HEK293T (cell line): ENCODE results near the gene SH3D19.
"Not testable (repeated sequence)": the region's sequence is repeated elsewhere in the genome, so short reads cannot be mapped to it uniquely, and the experiment has no call there.

Source experiments
- CTCF ChIA-PET: fragments of 350-600 bp; formaldehyde crosslinking; extraction: SDS; loops from one replicate; lab custom pipeline; 2021; ENCODE audit warnings: antibody characterized with exemption, inconsistent platforms; lab: Yijun Ruan, JAX
- POLR2A ChIA-PET: fragments of 350-600 bp; formaldehyde crosslinking; extraction: SDS; loops from one replicate; lab custom pipeline; 2020; ENCODE audit warnings: antibody characterized with exemption, inconsistent platforms; lab: Yijun Ruan, JAX
- DNase-seq: peaks from one replicate; pipeline ENCODE4 v3.0.0; 2012; ENCODE audit warnings: mixed read lengths; ENCODE audit errors: extremely low spot score
- ARNT ChIP-seq: fragments of 450-650 bp; IDR thresholded peaks from 2 replicates; pipeline ENCODE4 v1.6.1; 2017; ENCODE audit warnings: mild to moderate bottlenecking
- BHLHE40 ChIP-seq: fragments of 450-650 bp; IDR thresholded peaks from 2 replicates; pipeline ENCODE4 v1.6.1; 2016; ENCODE audit warnings: mild to moderate bottlenecking, moderate library complexity, borderline replicate concordance
- CTBP1 ChIP-seq: fragments of 450-650 bp; IDR thresholded peaks from 2 replicates; pipeline ENCODE4 v1.6.1; 2016; ENCODE audit warnings: borderline replicate concordance
- ELF4 ChIP-seq: fragments of 450-650 bp; IDR thresholded peaks from 2 replicates; pipeline ENCODE4 v1.6.1; 2017; ENCODE audit warnings: antibody characterized with exemption
- FOXA1 ChIP-seq: fragments of 450-650 bp; IDR thresholded peaks from 2 replicates; pipeline ENCODE4 v1.6.1; 2016; ENCODE audit warnings: mild to moderate bottlenecking
- FOXK2 ChIP-seq: fragments of 450-650 bp; IDR thresholded peaks from 2 replicates; pipeline ENCODE4 v1.6.1; 2016; ENCODE audit warnings: mild to moderate bottlenecking
- FOXM1 ChIP-seq: fragments of 450-650 bp; IDR thresholded peaks from 2 replicates; pipeline ENCODE4 v1.6.1; 2017; ENCODE audit warnings: mild to moderate bottlenecking, borderline replicate concordance
- HDGF ChIP-seq: fragments of 450-650 bp; IDR thresholded peaks from 2 replicates; pipeline ENCODE4 v1.6.1; 2017; ENCODE audit warnings: antibody characterized with exemption, borderline replicate concordance
- L3MBTL2 ChIP-seq: fragments of 450-650 bp; conservative IDR thresholded peaks from 2 replicates; pipeline ENCODE4 v1.6.1; 2016; ENCODE audit warnings: mild to moderate bottlenecking
- LEF1 ChIP-seq: fragments of 450-650 bp; IDR thresholded peaks from 2 replicates; pipeline ENCODE4 v1.6.1; 2017; ENCODE audit warnings: mild to moderate bottlenecking, borderline replicate concordance
- NFRKB ChIP-seq: fragments of 450-650 bp; IDR thresholded peaks from 2 replicates; pipeline ENCODE4 v1.6.1; 2016; ENCODE audit warnings: mild to moderate bottlenecking, moderate library complexity
- SP1 ChIP-seq: fragments of 450-650 bp; IDR thresholded peaks from 2 replicates; pipeline ENCODE4 v1.6.1; 2017
- SUZ12 ChIP-seq: fragments of 450-650 bp; IDR thresholded peaks from 2 replicates; pipeline ENCODE4 v1.6.1; 2016; ENCODE audit warnings: mild to moderate bottlenecking
- TARDBP ChIP-seq: fragments of 450-650 bp; IDR thresholded peaks from 2 replicates; pipeline ENCODE4 v1.6.1; 2016
- ZNF384 ChIP-seq: fragments of 450-650 bp; IDR thresholded peaks from 2 replicates; pipeline ENCODE4 v1.6.1; 2016
- TF ChIP-seq, protein P1 (sequence below): fragments of 450-650 bp; IDR thresholded peaks from 2 replicates; pipeline ENCODE4 v1.6.1; 2016

SH3D19 gene

DNA sequence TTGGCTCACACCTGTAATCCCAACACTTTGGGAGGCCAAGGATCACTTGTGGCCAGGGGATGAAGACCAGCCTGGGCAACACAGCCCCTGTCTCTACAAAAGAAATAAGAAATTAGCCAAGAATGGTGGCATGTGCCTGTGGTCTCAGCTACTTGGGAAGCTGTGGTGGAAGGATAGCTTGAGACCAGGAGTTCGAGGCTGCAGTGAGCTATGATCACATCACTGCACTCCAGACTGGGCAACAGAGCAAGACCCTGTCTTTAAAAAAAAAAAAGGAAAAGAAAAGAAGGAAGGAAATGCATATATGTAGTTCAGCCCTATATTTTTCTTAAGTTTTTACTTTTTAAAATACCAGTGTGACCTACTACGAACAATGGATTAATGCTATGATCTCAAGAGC is 33.4 kb downstream of the SH3D19 start:
- CTCF ChIA-PET, result interaction anchor here (1.1 to 1.5 kb wide), 2 partner anchors 16 to 17 kb away, joined by 3 read pairs; no protein-coding TSS in a partner anchor
- DNase-seq, result no peak
- POLR2A ChIA-PET, result interaction anchor here (1.4 kb wide), 1 partner anchor 22 kb away, joined by 3 read pairs; no protein-coding TSS in a partner anchor

DNA sequence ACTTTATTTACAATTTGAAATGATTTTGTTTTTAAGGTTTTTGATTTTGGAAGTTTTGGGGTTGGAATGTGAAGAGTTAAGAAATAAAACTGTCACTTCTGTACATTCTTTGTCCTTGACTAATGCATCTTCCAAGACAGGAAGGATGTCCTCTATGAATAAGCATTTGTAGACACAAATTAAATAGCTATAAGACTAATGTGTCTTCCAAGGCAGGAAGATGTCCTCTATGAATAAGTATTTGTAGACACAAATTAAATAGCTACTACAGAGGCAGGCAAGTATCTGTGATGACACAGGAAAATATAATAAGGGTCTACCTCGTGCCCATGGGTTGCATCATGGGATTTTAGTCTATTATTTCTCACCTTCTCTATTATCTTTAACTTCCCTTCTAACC is 33.9 kb downstream of the SH3D19 start:
- CTCF ChIA-PET, result interaction anchor here (1.1 to 1.5 kb wide), 2 partner anchors 15 to 16 kb away, joined by 3 read pairs; no protein-coding TSS in a partner anchor
- DNase-seq, result no peak
- TF ChIP-seq ARNT (no peak), L3MBTL2 (no peak), ELF4 (no peak), LEF1 (no peak), CTBP1 (no peak), SP1 (no peak), ZNF384 (no peak), TARDBP (no peak), FOXK2 (no peak), SUZ12 (no peak), FOXA1 (no peak), FOXM1 (no peak), BHLHE40 (no peak)
- TF ChIP-seq, protein P1, sequence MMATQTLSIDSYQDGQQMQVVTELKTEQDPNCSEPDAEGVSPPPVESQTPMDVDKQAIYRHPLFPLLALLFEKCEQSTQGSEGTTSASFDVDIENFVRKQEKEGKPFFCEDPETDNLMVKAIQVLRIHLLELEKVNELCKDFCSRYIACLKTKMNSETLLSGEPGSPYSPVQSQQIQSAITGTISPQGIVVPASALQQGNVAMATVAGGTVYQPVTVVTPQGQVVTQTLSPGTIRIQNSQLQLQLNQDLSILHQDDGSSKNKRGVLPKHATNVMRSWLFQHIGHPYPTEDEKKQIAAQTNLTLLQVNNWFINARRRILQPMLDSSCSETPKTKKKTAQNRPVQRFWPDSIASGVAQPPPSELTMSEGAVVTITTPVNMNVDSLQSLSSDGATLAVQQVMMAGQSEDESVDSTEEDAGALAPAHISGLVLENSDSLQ, result no peak

More for the DNA sequence above, 33.4 kb downstream of the SH3D19 start:
- TF ChIP-seq ELF4 (no peak), FOXM1 (no peak), FOXA1 (no peak), NFRKB (no peak), SP1 (no peak), LEF1 (no peak), SUZ12 (no peak), L3MBTL2 (no peak), CTBP1 (no peak), TARDBP (no peak), HDGF (no peak), BHLHE40 (no peak), ARNT (no peak), FOXK2 (no peak), ZNF384 (no peak)
- TF ChIP-seq, protein P1, result no peak

DNA sequence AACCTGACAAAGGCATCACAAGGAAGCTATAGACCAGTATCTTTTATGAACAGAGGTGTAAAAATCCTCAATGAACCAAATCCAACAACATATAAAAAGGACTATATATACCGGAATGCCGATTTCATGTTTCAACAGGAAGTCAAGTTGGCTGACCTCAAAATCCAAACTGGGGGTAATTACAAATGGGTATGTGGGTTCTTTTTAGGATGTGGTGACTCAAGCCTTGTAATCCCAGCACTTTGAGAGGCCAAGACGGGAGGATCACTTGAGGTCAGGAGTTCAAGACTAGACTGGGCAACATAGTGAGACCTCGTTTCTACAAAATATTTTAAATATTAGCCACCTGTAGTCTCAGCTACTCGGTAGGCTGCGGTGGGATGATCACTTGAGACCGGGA is 38.0 kb downstream of the SH3D19 start:
- CTCF ChIA-PET, result no interaction called here
- no peak for DNase-seq
- TF ChIP-seq LEF1, result no peak
- no peak for TF ChIP-seq L3MBTL2
- POLR2A ChIA-PET, result no interaction called here

More for the DNA sequence above, 33.9 kb downstream of the SH3D19 start:
- POLR2A ChIA-PET, result no interaction called here

DNA sequence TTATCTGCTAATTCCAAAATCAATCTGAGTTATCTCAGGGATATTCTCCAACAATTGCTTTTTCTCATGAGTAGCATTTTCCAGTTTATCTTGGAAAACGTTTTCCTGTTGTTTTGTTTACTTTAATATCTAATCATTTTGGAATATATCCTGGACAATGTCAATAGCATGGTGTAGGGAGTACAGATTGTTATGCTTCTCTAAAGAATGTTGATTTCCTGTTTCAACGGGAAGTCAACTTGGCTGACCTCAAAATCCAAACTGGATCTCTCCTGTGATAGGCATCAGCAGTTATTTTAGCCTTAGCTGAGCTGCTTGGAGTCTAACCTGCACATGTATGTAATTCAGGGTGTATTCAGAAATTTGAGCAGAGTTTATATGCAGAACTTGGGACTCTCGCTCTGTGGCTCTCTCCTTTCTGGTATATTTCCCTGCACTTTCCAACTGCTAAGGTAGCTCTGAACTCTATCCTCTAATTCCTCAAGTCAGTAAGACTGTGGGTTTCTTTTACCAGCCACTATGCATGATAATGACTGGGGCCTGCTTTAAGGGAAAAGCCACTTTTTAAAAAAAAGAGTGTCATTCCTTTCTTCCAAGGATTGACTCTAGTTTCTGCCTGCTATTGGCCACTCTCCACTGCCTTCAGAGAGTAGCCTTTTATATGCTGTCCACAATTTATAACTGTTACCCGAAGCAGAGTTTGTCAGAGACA is 40.7 kb downstream of the SH3D19 start:
- no peak for DNase-seq
- TF ChIP-seq L3MBTL2 (no peak), FOXA1 (no peak)
- TF ChIP-seq, protein P1, result no peak
- ChIA-PET POLR2A (no interaction called here), CTCF (interaction anchor here (0.6 to 1.2 kb wide), 2 partner anchors 20 to 1262 kb away, joined by 3 to 5 read pairs; no protein-coding TSS in a partner anchor)

DNA sequence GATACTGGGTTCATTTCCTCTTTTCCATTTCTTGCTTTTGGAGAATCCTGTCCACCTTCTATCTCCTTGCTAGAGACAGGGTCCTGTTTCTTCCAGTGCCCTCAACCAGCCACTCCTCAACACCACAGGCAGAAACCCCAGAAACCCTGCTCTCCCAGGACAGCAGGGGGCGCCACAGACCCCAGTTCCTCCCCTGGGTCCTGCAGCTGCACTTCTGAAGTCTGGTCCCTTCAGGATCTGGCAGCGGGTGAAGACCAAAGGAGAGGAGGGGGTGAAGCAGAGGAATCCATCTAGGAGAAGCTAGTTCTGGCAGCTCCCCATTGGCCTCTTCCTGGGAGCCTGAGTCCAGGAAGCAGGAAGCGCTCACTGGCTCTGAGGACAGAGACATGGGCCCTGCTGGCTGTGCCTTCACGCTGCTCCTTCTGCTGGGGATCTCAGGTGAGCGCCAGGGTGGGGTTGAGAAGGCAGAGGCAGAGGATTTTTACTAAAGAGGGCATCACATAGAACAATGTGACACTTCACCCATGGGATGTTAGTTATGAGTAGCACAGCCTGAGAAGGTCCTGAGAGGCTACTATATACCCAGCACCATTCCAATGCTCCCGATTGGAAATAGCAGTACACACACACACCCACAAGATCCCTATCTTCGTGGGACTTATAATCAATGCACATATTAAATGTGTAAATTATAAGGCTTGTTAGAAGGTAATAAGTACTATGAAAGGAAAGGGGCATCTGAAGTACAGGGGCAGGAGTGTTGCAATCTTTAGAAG is 48.4 kb downstream of the SH3D19 start, which contains the start of gene PRSS48:
PRSS48 (plus strand) TSS at position 375 of the 776 bp plus-strand sequence; CDS start at position 387, 12 bp downstream.
- ChIA-PET CTCF (interaction anchor here (0.6 to 2.1 kb wide), 15 partner anchors 9 to 195 kb away, joined by 3 to 11 read pairs (median 3); partner anchors contain the start of gene FHIP1A), POLR2A (interaction anchor here (1.2 kb wide), 1 partner anchor 48 kb away, joined by 6 read pairs; the partner anchor contains the start of gene SH3D19)
- peak; percentile 71 for DNase-seq
- no peak for TF ChIP-seq FOXM1
- no peak for TF ChIP-seq SP1
- TF ChIP-seq FOXA1, result no peak
- TF ChIP-seq BHLHE40, result no peak
- no peak for TF ChIP-seq TARDBP
- no peak for TF ChIP-seq NFRKB
- TF ChIP-seq L3MBTL2, result no peak
- TF ChIP-seq, protein P1, result no peak
- TF ChIP-seq CTBP1, result no peak
- no peak for TF ChIP-seq HDGF
- TF ChIP-seq ARNT, result no peak
- no peak for TF ChIP-seq LEF1
- no peak for TF ChIP-seq FOXK2
- no peak for TF ChIP-seq ZNF384
- TF ChIP-seq ELF4, result no peak

DNA sequence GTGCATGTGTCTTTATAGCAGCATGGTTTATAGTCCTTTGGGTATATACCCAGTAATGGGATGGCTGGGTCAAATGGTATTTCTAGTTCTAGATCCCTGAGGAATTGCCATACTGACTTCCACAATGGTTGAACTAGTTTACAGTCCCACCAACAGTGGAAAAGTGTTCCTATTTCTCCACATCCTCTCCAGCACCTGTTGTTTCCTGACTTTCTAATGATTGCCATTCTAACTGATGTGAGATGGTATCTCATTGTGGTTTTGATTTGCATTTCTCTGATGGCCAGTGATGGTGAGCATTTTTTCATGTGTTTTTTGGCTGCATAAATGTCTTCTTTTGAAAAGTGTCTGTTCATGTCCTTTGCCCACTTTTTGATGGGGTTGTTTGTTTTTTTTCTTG is 56.5 kb downstream of the SH3D19 start:
- DNase-seq, POLR2A ChIA-PET, CTCF ChIA-PET: not testable (repeated sequence)
